Gastrocnemius medialis (tissue), 4 donors: ENCODE measurements around the gene PGBD4. TPM values are rescaled to one million over a fixed set of nuclear protein-coding genes. Genes with fewer than 3 reads are reported as not detected.

Source experiments
- ATAC-seq, 2 donors: fragments of 150-250 bp; one replicate each; pipeline ENCODE4 v1.9.1; 2016
- DNase-seq, 2 donors: peaks; one replicate each; pipeline ENCODE4 v3.0.0-alpha.2; 2019
- H3K27ac ChIP-seq, 4 donors: fragments of 200-600 bp; sonication (generic); 1 replicate in 1 of 4; 2 replicates in 3 of 4; pipeline ENCODE4 v1.5.1; 2016 to 2018; ENCODE audit warnings: mild to moderate bottlenecking in 2 of 4, moderate library complexity in 1 of 4
- H3K27me3 ChIP-seq, 3 donors: fragments of 200-600 bp; sonication (generic) in 2 of 3; 1 replicate in 1 of 3; 2 replicates in 2 of 3; pipeline versions ENCODE4 v1.5.1 to v1.6.0; 2016 to 2019; ENCODE audit warnings: mild to moderate bottlenecking in 1 of 3, moderate library complexity in 1 of 3
- H3K36me3 ChIP-seq, 2 donors: fragments of 200-600 bp; sonication (generic) in 1 of 2; one replicate each; pipeline ENCODE4 v1.5.1; 2017 to 2018
- H3K4me1 ChIP-seq, 2 donors: fragments of 200-600 bp; sonication (generic) in 1 of 2; one replicate each; pipeline ENCODE4 v1.5.1; 2016 to 2017; ENCODE audit warnings: mild to moderate bottlenecking in 2 of 2
- H3K4me3 ChIP-seq, 4 donors: fragments of 200-600 bp; sonication (generic) in 3 of 4; 1 replicate in 1 of 4; 2 replicates in 3 of 4; pipeline ENCODE4 v1.5.1; 2016 to 2019; ENCODE audit warnings: mild to moderate bottlenecking in 2 of 4
- H3K9me3 ChIP-seq, 3 donors: fragments of 200-600 bp; sonication (generic) in 2 of 3; 1 replicate in 1 of 3; 2 replicates in 2 of 3; pipeline ENCODE4 v1.5.1; 2016 to 2019
- POLR2A ChIP-seq, 2 donors: fragments of 450-650 bp; IDR thresholded peaks; one replicate each; pipeline ENCODE4 v1.6.1; 2017; ENCODE audit warnings: antibody characterized with exemption in 2 of 2, mild to moderate bottlenecking in 2 of 2, moderate library complexity in 2 of 2
- in situ Hi-C, 4 donors: fragments of 200-750 bp; cut with MboI; loops; one replicate each; pipeline versions ENCODE4 v1.15.0 to v1.8.0; 2017; ENCODE audit warnings: low sequenced_read_pairs in 4 of 4
- intact Hi-C: fragments of 100-400 bp; cut with DNase I; formaldehyde crosslinking; loops from one replicate; pipeline ENCODE4 v1.15.1; 2023; ENCODE audit warnings: low total_unique reads
- total RNA-seq, 4 donors: library from RNA; depleted of rRNA; stranded (reverse); fragments of >200 nt; gene quantifications; one replicate each; pipeline versions ENCODE4 v1.1.0 to v1.2.3, GENCODE V29; 2016
- TF ChIP-seq, protein P1 (sequence below), 5 experiments: fragments of 450-650 bp in 3 of 5; fragments of 200-600 bp in 2 of 5; sonication (generic) in 2 of 5; IDR thresholded peaks in 4 of 5; conservative IDR thresholded peaks in 1 of 5; 1 replicate in 4 of 5; 2 replicates in 1 of 5; pipeline ENCODE4 v1.5.1; 2016 to 2019; ENCODE audit warnings: antibody characterized with exemption in 5 of 5, mild to moderate bottlenecking in 3 of 5, moderate library complexity in 3 of 5

Gene PGBD4
- 1 to 10 TPM in 2 of 4 donors, under 1 TPM in 2; 0.73 to 1.9 (median 1.2) TPM for total RNA-seq

DNA sequence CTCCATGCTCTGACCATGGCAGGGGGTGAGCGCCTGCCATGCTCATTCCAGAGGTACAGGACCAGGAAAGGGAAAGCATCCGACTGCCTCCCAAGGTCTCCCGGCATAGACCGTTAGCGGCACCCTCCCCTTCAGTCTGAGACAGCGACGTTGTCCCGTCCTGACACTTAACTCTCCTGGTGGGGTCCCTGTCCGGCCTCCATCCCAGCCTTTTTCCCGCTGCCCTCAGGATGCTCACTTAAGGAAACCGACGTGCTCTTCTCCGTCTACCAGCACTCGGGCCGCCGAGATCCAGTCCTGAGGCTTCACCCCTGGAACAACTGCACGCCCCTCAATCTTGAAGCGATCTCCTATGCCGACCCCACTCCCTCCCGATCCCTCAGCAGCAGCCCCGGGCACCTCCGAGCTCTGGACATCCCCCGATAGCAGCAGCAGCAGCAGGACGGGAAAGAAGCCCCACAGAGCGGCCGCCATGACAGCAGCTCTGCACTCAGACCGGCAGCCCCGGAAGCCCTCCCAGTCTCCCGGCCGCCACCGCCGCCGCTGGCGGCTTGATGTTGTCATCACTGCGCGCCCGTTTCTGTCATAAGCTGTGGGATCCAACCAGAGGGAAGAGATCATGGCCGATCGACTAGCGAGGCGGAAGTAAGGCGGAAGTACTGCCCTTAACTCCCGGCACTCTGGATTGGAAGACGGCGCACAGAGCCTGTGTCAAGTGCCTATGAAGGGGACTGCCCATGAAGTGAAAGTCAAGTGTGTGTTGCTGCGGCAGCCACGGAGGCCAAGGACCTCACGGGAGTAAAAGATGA is at the start of gene PGBD4, which contains the start of gene EMC7:
TSS of gene PGBD4 (plus strand) at position 718 of the 809 bp plus-strand sequence. CDS start 449 bp downstream, outside the sequence.
TSS of gene EMC7 (minus strand) at position 497 of the 809 bp plus-strand sequence. CDS start at position 474, 23 bp downstream.
- peak within 1 kb of the TSS; percentile 83 to 90 (median 88) for H3K27ac ChIP-seq
- in situ Hi-C loops (loop anchor here (5.0 to 10.0 kb wide), 5 partner anchors 57 to 233 kb away; partner anchors contain the start of genes EMC4 (in 3 of the 4) and SLC12A6 (in 1 of the 4)), intact Hi-C loops (loop anchor here (1.0 to 10.0 kb wide), 6 partner anchors 63 to 886 kb away; partner anchors contain the start of genes AVEN, EMC4, GOLGA8B and KATNBL1)
- H3K36me3 ChIP-seq = no peaks in the 10 kb centered on the region
- ATAC-seq = peak; percentile 100
- H3K9me3 ChIP-seq = no peaks in the 10 kb centered on the region
- TF ChIP-seq POLR2A (IDR thresholded peaks at IDR 0.05) = peak; percentile 84 to 89
- TF ChIP-seq, protein P1, sequence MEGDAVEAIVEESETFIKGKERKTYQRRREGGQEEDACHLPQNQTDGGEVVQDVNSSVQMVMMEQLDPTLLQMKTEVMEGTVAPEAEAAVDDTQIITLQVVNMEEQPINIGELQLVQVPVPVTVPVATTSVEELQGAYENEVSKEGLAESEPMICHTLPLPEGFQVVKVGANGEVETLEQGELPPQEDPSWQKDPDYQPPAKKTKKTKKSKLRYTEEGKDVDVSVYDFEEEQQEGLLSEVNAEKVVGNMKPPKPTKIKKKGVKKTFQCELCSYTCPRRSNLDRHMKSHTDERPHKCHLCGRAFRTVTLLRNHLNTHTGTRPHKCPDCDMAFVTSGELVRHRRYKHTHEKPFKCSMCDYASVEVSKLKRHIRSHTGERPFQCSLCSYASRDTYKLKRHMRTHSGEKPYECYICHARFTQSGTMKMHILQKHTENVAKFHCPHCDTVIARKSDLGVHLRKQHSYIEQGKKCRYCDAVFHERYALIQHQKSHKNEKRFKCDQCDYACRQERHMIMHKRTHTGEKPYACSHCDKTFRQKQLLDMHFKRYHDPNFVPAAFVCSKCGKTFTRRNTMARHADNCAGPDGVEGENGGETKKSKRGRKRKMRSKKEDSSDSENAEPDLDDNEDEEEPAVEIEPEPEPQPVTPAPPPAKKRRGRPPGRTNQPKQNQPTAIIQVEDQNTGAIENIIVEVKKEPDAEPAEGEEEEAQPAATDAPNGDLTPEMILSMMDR (IDR thresholded peaks at IDR 0.05 in 4 of 5, conservative IDR thresholded peaks at IDR 0.05 in 1 of 5) = peak in 1 of 5 experiments; percentile 27
- H3K27me3 ChIP-seq = no peaks in the 10 kb centered on the region
- peak; percentile 98 to 99 for DNase-seq
- H3K4me1 ChIP-seq = peaks cover 26 to 28% of the 10 kb centered on the region in 2 donors
- H3K4me3 ChIP-seq = peak within 1 kb of the TSS; percentile 71 to 94 (median 88)

- intact Hi-C loops = no loop called here
- in situ Hi-C loops = loop anchor here in 1 of 4 donors (25.0 kb wide), 1 partner anchor 308 kb away; the partner anchor contains the start of gene LPCAT4
- H3K4me1 ChIP-seq = no peaks in the 10 kb centered on the region
- TF ChIP-seq, protein P1 (IDR thresholded peaks at IDR 0.05 in 4 of 5, conservative IDR thresholded peaks at IDR 0.05 in 1 of 5) = no peak
- TF ChIP-seq POLR2A (IDR thresholded peaks at IDR 0.05) = no peak
- no peak for ATAC-seq
- H3K36me3 ChIP-seq = no peaks in the 10 kb centered on the region
- DNase-seq = no peak
- no peak overlapping the region for H3K4me3 ChIP-seq
- no peaks in the 10 kb centered on the region for H3K27me3 ChIP-seq
- no peak overlapping the region for H3K27ac ChIP-seq
- H3K9me3 ChIP-seq = no peaks in the 10 kb centered on the region
Observed at GRCh38 chr15:34054081-34054707, 47.7 kb upstream of the PGBD4 start.

GRCh38 chr15:34055868-34056595 is 45.9 kb upstream of the PGBD4 start:
- Histone ChIP-seq H3K27me3 (no peaks in the 10 kb centered on the region), H3K27ac (no peak overlapping the region), H3K4me1 (no peaks in the 10 kb centered on the region), H3K4me3 (no peak overlapping the region), H3K9me3 (no peaks in the 10 kb centered on the region), H3K36me3 (no peaks in the 10 kb centered on the region)
- intact Hi-C loops (no loop called here), in situ Hi-C loops (loop anchor here in 1 of 4 donors (25.0 kb wide), 1 partner anchor 306 kb away; the partner anchor contains the start of gene LPCAT4)
- DNase-seq = no peak
- ATAC-seq = no peak
- no peak for TF ChIP-seq POLR2A (IDR thresholded peaks at IDR 0.05)
- TF ChIP-seq, protein P1 (IDR thresholded peaks at IDR 0.05 in 4 of 5, conservative IDR thresholded peaks at IDR 0.05 in 1 of 5) = no peak

- no peak for DNase-seq
- in situ Hi-C loops = loop anchor here in 1 of 4 donors (25.0 kb wide), 1 partner anchor 305 kb away; the partner anchor contains the start of gene LPCAT4
- Histone ChIP-seq H3K9me3 (no peaks in the 10 kb centered on the region), H3K27me3 (no peaks in the 10 kb centered on the region), H3K27ac (no peak overlapping the region), H3K4me3 (no peak overlapping the region), H3K4me1 (peaks cover 0 to 4% of the 10 kb centered on the region in 2 donors), H3K36me3 (no peaks in the 10 kb centered on the region)
- no peak for ATAC-seq
- no peak for TF ChIP-seq POLR2A (IDR thresholded peaks at IDR 0.05)
- TF ChIP-seq, protein P1 (IDR thresholded peaks at IDR 0.05 in 4 of 5, conservative IDR thresholded peaks at IDR 0.05 in 1 of 5) = no peak
- intact Hi-C loops = no loop called here
Observed at GRCh38 chr15:34056911-34057310, 45.0 kb upstream of the PGBD4 start.
